GM12875 (cell line): ENCODE data around the gene TRABD2A.
"Not testable (repeated sequence)": the region's sequence is repeated elsewhere in the genome, so short reads cannot be mapped to it uniquely, and the experiment has no call there.

ENCODE experiments used
- H3K4me3 ChIP-seq: one replicate; pipeline ENCODE4 v1.5.1; 2011; ENCODE audit warnings: low read depth, low read length, control low read depth
- TF ChIP-seq, protein P1 (sequence below): IDR thresholded peaks from 2 replicates; pipeline ENCODE4 v1.5.1; 2011; ENCODE audit warnings: low read depth, mild to moderate bottlenecking, control low read depth, inconsistent platforms, low read length, moderate library complexity, borderline replicate concordance; ENCODE audit not compliant: insufficient read depth

The TRABD2A gene

DNA sequence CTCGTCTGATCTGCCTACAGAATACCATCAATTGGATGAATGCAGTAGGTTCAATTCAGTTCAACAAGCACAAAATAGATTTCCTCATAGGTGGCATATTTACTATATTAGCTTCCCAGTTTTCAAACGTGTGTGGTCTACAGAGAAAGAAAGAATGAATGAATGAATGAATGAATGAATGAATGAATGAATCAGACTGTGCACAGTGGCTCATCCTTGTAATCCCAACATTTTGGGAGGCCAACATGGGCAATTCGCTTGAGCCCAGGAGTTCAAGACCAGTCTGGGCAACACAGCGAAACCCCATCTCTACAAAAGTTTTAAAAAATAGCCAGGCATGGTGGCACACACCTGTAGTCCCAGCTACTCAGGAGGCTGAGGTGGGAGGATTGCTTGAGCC lies 94.9 kb downstream of the TRABD2A start:
- TF ChIP-seq, protein P1, sequence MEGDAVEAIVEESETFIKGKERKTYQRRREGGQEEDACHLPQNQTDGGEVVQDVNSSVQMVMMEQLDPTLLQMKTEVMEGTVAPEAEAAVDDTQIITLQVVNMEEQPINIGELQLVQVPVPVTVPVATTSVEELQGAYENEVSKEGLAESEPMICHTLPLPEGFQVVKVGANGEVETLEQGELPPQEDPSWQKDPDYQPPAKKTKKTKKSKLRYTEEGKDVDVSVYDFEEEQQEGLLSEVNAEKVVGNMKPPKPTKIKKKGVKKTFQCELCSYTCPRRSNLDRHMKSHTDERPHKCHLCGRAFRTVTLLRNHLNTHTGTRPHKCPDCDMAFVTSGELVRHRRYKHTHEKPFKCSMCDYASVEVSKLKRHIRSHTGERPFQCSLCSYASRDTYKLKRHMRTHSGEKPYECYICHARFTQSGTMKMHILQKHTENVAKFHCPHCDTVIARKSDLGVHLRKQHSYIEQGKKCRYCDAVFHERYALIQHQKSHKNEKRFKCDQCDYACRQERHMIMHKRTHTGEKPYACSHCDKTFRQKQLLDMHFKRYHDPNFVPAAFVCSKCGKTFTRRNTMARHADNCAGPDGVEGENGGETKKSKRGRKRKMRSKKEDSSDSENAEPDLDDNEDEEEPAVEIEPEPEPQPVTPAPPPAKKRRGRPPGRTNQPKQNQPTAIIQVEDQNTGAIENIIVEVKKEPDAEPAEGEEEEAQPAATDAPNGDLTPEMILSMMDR, result no peak
- H3K4me3 ChIP-seq, result no peak overlapping the region

DNA sequence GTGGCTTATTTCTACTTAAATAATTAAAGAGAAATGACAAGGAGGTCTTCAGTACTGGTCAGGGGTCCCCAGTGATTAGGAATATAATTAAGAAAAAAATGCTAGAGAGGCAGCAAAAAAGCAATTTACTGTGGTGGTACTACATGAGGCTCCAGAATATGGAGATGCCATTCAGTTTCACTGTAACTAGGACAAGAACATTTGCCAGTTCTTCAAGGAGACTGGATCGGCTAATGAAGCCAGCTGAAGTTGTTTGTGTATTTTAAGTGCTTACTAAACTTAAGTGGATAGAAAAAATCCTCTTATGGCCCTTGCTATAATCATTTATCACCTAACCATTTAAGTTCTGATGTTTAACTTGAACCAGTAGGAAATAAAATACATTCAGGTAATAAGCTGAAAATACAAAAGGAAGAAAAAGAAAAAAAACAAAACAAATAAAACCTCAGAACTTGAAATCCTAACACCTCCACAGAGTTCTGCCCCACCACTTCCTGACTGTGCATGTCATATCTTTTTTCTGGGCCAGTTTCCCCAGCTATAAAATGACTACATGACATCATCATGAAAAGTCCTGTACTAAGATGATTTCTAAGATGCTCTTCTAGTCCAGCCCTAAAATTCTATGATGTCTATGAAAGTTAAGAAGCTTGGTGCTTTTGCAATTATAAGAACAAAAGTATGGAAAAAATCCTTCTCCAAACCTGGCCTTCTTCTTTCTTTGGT lies 98.0 kb downstream of the TRABD2A start:
- no peak overlapping the region for H3K4me3 ChIP-seq
- TF ChIP-seq, protein P1, result no peak

DNA sequence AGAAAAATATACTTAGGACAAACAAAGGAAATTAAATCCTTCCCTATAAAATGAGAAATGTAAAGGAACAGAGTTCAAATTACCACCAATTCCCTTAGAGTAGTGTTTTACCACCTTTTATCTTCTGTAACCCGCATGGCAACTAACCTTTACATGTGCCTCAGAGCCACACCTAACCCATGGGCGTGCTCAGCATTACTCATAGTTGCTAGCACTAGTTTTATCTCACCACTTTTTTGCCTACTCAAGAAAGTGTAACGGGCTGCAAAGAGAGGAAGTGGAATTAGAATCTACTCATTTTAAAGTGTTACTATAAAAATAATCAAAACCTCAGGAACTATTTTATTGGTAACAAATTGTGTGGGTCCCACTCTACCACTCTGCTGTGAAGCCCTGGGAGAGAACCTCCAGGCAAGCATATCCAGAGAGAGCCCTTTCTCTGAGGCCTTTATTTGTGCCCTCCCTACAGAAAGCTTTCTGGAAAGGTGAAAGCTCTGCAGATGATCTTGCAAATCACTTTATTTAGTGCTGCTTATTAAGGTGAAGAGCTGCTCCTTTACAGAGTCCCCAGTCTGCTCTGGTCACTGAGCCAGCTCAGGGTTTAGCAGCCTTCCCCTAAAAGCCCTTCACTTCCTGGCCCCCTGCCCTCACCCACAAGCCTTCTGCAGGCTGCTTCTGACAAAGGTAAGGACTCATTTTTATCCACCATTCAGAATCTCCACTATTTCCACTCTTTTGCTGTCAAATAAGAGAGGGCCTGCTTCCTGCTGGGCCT lies 98.8 kb downstream of the TRABD2A start:
- no peak overlapping the region for H3K4me3 ChIP-seq
- TF ChIP-seq, protein P1, result no peak

DNA sequence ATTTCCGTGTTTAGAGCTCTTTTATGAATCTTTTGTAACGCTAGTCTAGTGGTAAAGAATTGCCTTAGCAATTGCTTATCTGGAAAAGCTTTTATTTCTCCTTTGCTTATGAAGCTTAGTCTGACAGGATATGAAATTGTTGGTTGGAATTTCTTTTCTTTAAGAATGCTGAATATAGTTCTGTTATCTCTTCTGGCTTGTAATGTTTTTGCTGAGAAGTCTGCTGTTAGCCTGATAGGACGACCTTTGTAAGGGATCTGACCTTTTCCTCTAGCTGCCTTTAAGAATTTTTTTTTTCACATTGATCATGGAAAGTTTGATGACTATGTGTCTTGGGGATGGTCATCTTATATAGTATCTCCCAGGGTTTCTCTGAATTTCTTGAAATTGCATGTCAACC lies 101.1 kb downstream of the TRABD2A start:
- TF ChIP-seq, protein P1, result no peak
- no peak overlapping the region for H3K4me3 ChIP-seq

DNA sequence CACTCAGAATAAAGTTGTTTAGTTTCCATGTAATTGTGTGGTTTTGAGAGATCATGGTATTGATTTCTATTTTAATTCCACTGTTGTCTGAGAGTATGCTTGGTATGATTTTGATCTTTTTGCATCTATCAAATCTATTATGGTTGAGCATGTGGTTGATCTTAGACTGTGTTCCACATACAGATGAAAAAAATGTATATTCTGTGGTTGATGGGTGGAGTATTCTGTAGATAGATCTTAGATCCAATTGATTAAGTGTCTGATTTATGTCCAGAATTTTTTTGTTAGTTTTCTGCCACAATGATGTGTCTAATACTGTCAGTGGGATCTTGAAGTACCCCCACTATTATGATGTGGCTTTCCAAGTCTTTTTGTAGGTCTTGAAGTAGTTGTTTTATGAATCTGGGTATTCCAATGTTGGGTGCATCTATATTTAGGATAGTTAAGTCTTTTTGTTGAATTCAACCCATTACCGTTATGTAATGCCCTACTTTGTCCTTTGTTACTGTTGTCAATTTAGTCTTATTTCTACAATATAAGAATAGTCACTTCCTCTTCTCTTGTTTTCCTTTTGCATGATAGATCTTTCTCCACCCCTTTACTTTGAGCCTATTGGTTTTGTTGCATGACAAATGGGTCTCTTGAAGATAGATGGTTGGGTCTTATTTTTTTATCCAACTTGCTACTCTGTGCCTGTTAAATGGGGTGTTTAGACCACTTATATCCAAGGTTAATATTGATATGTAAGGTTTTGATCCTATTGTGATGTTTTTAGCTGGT lies 101.8 kb downstream of the TRABD2A start:
- TF ChIP-seq, protein P1, result no peak

DNA sequence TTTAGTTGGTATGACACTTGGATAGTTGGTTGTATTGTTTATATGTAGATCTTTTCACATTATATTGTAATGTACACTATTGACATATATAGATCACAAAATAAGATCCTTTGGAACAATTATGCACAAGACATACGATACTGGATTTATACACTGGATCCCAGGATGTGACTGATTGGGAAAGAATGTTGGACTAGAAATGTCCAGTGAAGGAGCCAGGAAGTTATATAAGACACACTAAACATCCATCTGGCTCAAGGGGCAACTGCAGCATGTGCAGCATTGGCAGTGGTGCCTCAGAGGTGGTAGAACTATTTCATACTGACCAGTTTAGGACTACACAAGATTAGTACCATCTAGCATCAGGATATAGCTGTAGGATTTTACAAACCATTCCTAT lies 104.9 kb downstream of the TRABD2A start:
- TF ChIP-seq, protein P1, result no peak

More for the DNA sequence above, 101.8 kb downstream of the TRABD2A start:
- no peak overlapping the region for H3K4me3 ChIP-seq

DNA sequence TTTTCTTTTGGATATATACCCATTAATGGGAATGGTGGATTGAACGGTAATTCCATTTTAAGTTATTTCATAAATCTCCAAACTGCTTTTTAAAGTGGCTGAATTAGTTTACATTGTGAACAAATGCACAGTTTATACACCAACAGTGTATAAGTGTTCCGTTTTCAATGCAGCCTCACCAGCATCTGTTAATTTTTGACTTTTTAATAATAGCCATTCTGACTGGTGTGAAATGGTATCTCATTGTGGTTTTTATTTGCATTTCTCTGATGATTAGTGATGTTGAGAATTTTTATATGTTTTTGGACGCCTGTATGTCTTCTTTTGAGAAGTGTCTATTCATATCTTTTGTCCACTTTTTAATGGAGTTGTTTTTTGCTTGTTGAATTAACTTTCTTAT lies 107.3 kb downstream of the TRABD2A start:
- not testable (repeated sequence) for H3K4me3 ChIP-seq

More for the DNA sequence above, 104.9 kb downstream of the TRABD2A start:
- H3K4me3 ChIP-seq, result no peak overlapping the region
